MM.1S (cell line): Measurements from ENCODE around the gene DISP3.

Experiments used
- CTCF ChIP-seq: fragments of 300-600 bp; sonication (generic); IDR thresholded peaks from 2 replicates; pipeline ENCODE4 v1.5.1; 2016; ENCODE audit warnings: antibody characterized with exemption, low read length, mixed read lengths
- EZH2 ChIP-seq: fragments of 300-600 bp; sonication (generic); optimal IDR thresholded peaks from 2 replicates; pipeline ENCODE3; 2017; ENCODE audit warnings: low read depth, mild to moderate bottlenecking, antibody characterized with exemption, low read length, mixed read lengths
- EZH2phosphoT487 ChIP-seq: fragments of 300-600 bp; sonication (generic); IDR thresholded peaks from 2 replicates; pipeline ENCODE4 v1.6.1; 2018; ENCODE audit warnings: antibody characterized with exemption, low read length

- TF ChIP-seq CTCF (no peak), EZH2phosphoT487 (no peak), EZH2 (no peak)
Observed at GRCh38 chr1:11432526-11432925, 46.4 kb upstream of the DISP3 start.
